Prostate gland (tissue), 2 donors: ENCODE measurements around the gene TMC2.

Source experiments
- CTCF ChIP-seq, 4 experiments: fragments of 200-600 bp in 2 of 4; fragments of 450-650 bp in 2 of 4; sonication (generic) in 2 of 4; IDR thresholded peaks; 1 replicate in 3 of 4; 2 replicates in 1 of 4; pipeline ENCODE4 v1.5.1; 2016 to 2019; ENCODE audit warnings: antibody characterized with exemption in 4 of 4, mild to moderate bottlenecking in 2 of 4, moderate library complexity in 2 of 4
- POLR2A ChIP-seq: fragments of 450-650 bp; IDR thresholded peaks from one replicate; pipeline ENCODE4 v1.6.1; 2016; ENCODE audit warnings: antibody characterized with exemption, mild to moderate bottlenecking
- POLR2AphosphoS5 ChIP-seq: sonication (generic); formaldehyde crosslinking; IDR thresholded peaks from one replicate; pipeline ENCODE4 v1.6.1; 2017; ENCODE audit warnings: antibody characterized with exemption

DNA sequence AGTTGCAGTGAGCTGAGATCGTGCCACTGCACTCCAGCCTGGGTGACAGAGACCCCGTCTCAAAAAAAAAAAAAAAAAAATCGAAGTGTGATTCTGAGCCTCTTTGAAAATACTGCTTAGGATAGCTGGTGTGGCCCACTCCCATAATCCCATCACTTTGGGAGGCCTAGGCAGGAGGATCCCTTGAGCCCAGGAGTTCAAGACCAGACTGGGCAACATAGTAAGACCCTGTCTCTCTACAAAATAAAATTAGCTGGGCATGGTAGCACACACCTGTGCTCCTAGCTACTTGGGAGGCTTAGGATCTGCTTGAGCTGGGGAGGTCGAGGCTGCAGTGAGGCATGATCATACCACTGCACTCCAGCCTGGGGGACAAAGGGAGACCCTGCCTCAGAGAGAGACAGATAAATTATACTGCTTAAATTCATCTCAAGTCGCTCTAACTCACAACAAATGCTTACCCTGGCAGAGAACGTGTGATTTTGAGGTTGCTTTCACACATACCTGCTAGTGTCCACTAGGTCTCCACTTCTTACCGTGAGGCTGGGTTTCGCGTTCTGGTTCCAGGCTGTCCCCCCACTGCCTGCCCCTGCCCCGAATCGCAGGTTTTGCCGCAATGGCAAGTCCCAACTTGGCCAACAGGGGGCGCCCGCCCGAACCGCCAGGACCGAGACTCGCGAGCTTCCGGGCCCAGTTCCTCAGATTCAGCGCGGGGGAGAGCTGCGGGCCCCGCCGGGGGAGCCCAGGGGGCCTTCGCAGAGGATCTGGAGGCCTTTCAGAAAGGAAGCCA is 12.3 kb upstream of the TMC2 start:
- TF ChIP-seq CTCF (IDR thresholded peaks at IDR 0.05) (peak; percentile 82 to 95 (median 92)), POLR2A (peak; percentile 69), POLR2AphosphoS5 (peak; percentile 87)
